ENCODE data around the gene RNF166.

DNA sequence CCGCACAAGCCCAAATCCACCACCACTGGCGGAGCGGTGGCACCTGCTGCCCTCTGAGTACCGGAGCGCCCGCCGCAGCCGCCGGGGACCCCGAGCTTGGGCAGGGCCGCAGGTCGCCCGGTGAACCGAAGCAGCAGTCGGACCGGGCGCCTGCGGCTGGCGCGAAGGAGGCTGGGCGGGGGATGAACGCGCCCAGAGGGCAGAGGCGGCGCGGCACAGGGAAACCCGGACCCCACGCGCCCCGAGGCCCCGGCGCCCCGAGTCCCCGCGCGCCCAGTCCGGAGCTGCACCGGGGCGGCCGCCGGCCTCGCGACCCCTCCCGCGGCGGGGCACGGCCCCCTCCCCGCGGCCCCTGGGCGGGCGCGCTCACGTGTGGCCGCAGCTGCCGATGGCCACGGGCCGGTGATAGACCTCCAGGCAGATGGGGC is 393 bp downstream of the RNF166 start:
- TF ChIP-seq EP300 (IDR thresholded peaks at IDR 0.05) (no peak), POLR2AphosphoS5 (IDR thresholded peaks at IDR 0.05) (no peak), POLR2A (IDR thresholded peaks at IDR 0.05; ENCODE audit: low read depth) (no peak)
- TF ChIP-seq, protein P1, sequence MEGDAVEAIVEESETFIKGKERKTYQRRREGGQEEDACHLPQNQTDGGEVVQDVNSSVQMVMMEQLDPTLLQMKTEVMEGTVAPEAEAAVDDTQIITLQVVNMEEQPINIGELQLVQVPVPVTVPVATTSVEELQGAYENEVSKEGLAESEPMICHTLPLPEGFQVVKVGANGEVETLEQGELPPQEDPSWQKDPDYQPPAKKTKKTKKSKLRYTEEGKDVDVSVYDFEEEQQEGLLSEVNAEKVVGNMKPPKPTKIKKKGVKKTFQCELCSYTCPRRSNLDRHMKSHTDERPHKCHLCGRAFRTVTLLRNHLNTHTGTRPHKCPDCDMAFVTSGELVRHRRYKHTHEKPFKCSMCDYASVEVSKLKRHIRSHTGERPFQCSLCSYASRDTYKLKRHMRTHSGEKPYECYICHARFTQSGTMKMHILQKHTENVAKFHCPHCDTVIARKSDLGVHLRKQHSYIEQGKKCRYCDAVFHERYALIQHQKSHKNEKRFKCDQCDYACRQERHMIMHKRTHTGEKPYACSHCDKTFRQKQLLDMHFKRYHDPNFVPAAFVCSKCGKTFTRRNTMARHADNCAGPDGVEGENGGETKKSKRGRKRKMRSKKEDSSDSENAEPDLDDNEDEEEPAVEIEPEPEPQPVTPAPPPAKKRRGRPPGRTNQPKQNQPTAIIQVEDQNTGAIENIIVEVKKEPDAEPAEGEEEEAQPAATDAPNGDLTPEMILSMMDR (IDR thresholded peaks at IDR 0.05) = no peak

All from esophagus muscularis mucosa (tissue), 4 donors.